ENCODE results near the gene SPECC1L.

Gene SPECC1L

GRCh38 chr22:24350627-24351026, 80.0 kb downstream of the SPECC1L start:
- H3K4me3 ChIP-seq (ENCODE audit: low read depth, low read length): no peak overlapping the region
- no peak for DNase-seq (ENCODE audit: low read depth, low spot score)
- in situ Hi-C loops (cut with HindIII; ENCODE audit: low sequenced_read_pairs): no loop called here
- TF ChIP-seq, protein P1, sequence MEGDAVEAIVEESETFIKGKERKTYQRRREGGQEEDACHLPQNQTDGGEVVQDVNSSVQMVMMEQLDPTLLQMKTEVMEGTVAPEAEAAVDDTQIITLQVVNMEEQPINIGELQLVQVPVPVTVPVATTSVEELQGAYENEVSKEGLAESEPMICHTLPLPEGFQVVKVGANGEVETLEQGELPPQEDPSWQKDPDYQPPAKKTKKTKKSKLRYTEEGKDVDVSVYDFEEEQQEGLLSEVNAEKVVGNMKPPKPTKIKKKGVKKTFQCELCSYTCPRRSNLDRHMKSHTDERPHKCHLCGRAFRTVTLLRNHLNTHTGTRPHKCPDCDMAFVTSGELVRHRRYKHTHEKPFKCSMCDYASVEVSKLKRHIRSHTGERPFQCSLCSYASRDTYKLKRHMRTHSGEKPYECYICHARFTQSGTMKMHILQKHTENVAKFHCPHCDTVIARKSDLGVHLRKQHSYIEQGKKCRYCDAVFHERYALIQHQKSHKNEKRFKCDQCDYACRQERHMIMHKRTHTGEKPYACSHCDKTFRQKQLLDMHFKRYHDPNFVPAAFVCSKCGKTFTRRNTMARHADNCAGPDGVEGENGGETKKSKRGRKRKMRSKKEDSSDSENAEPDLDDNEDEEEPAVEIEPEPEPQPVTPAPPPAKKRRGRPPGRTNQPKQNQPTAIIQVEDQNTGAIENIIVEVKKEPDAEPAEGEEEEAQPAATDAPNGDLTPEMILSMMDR (IDR thresholded peaks at IDR 0.05; ENCODE audit: low read depth, low read length): no peak

- TF ChIP-seq, protein P1 (IDR thresholded peaks at IDR 0.05; ENCODE audit: low read depth, low read length): no peak
Measured at GRCh38 chr22:24353121-24353520, 82.5 kb downstream of the SPECC1L start.

GRCh38 chr22:24355574-24355973, 84.9 kb downstream of the SPECC1L start:
- H3K4me3 ChIP-seq (ENCODE audit: low read depth, low read length): no peak overlapping the region
- in situ Hi-C loops (cut with HindIII; ENCODE audit: low sequenced_read_pairs): no loop called here
- TF ChIP-seq, protein P1 (IDR thresholded peaks at IDR 0.05; ENCODE audit: low read depth, low read length): no peak
- no peak for DNase-seq (ENCODE audit: low read depth, low spot score)

More at GRCh38 chr22:24353121-24353520, 82.5 kb downstream of the SPECC1L start:
- H3K4me3 ChIP-seq (ENCODE audit: low read depth, low read length): no peak overlapping the region
- DNase-seq (ENCODE audit: low read depth, low spot score): no peak
- in situ Hi-C loops (cut with HindIII; ENCODE audit: low sequenced_read_pairs): no loop called here

DNA sequence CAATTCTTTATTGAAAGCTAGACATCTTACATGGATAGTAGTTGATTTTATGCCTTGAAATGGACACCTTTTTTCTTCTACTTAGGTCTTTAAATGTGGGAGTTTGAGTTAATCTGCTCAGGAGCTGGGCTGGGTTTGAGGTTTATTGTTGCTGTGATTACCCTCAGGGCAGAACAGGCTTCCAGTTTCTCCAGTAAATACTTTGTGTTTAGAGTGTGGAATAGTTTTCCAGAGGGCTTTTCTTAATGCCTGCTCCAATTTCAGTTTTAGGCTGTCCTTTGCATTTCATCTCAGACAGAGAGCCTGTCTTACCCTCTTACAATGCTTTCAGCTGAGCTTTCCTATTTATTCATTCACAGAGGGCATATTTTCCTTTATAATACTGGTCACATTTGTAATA, 86.9 kb downstream of the SPECC1L start:
- TF ChIP-seq, protein P1 (IDR thresholded peaks at IDR 0.05; ENCODE audit: low read depth, low read length): no peak
- in situ Hi-C loops (cut with HindIII; ENCODE audit: low sequenced_read_pairs): no loop called here
- DNase-seq (ENCODE audit: low read depth, low spot score): no peak
- H3K4me3 ChIP-seq (ENCODE audit: low read depth, low read length): no peak overlapping the region

DNA sequence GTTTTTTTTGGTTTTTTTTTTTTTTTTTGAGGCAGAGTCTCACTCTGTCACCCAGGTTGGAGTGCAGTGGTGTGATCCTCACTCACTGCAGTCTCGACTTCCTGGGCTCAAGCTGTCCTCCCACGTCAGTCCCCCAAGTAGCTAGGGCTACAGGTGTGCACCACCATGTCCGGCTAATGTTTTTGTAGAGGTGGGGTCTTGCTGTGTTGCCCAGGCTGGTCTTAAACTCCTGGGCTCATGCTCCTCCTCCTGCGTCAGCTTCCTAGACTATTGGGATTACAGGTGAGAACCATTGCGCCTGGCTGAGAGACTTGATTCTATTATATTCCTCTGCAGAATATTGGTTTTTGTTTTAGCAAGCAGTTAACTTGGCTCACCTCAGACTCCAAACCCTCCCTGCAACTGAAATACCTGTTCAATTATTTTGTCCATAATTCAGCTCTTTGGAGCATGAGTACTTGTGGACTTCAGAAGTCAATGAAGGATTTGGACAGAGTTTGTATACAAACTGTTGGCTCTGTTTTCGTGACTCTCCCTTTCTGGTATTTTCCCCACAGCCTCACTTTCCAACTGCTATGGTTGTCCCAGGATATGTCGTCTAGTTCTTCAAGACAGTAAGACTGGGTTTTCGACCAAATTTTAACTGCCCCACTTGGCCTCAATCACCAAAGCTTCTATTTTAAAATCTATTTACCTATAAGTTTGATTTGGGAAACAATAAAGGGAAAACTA, 87.6 kb downstream of the SPECC1L start:
- in situ Hi-C loops (cut with HindIII; ENCODE audit: low sequenced_read_pairs): no loop called here
- TF ChIP-seq, protein P1 (IDR thresholded peaks at IDR 0.05; ENCODE audit: low read depth, low read length): no peak
- no peak for DNase-seq (ENCODE audit: low read depth, low spot score)
- H3K4me3 ChIP-seq (ENCODE audit: low read depth, low read length): no peak overlapping the region

DNA sequence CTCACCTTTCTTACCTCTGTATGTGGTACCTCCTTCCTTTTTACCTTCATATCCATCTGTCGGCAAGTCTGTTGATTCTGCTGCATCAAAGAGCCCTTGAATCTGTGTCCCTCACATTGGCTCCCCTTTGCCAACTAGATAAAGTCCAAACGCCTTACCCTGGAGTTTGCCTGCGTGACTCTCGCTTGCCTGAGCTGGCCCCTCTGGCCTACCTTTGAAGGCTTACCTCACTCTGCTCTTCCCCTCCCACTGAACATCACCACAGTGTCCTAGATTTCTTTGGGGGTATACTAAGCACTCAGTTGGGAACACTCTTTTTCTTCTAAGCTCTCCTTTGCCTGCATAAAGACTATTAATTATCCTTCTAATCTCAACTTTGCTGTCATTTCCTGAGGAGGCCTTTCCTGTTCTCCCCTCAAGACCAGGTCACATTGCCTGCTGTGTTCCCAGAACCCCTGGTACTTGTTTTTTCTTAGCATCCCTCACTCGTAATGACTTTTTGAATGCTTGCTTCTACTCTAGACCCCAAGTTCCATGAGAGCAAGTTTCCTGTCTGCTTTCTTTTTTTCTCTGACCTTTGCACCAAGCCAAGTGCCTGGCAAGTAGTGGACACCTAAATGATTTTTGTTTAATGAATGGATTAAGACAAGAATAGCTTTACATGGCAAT, 89.0 kb downstream of the SPECC1L start:
- TF ChIP-seq, protein P1 (IDR thresholded peaks at IDR 0.05; ENCODE audit: low read depth, low read length): no peak
- in situ Hi-C loops (cut with HindIII; ENCODE audit: low sequenced_read_pairs): no loop called here
- DNase-seq (ENCODE audit: low read depth, low spot score): no peak
- H3K4me3 ChIP-seq (ENCODE audit: low read depth, low read length): no peak overlapping the region

Measured in astrocyte of the spinal cord (primary cell).